ENCODE data around the gene NHEJ1. TPM values are rescaled to one million over a fixed set of nuclear protein-coding genes. Genes with fewer than 3 reads are reported as not detected.

NHEJ1 gene
- total RNA-seq, 1 donor from 2014 or later: 13.0 TPM

DNA sequence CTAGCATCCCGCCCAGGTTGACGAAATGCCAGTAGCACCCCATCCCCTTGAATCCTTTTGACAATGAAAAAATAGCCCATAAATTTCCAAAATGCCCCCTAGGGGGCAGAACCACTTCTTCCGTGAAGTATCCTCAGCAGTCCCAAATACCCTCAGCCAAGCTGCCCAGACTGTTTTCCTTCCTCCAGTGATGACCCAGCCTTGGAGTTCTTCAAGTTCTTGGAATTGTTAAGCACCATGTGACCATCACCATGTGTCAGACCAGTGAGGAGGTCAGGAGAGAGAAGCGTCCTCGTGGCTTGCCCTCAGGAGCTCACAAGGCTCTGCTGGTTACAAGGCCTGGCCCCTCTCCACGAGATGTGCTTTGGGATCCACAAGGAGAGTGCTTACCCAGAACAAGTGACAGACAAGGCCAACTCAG is 10.6 kb upstream of the NHEJ1 start:
- ATAC-seq: peak; percentile 67
- H3K27ac ChIP-seq: peak overlapping the region; percentile 49

DNA sequence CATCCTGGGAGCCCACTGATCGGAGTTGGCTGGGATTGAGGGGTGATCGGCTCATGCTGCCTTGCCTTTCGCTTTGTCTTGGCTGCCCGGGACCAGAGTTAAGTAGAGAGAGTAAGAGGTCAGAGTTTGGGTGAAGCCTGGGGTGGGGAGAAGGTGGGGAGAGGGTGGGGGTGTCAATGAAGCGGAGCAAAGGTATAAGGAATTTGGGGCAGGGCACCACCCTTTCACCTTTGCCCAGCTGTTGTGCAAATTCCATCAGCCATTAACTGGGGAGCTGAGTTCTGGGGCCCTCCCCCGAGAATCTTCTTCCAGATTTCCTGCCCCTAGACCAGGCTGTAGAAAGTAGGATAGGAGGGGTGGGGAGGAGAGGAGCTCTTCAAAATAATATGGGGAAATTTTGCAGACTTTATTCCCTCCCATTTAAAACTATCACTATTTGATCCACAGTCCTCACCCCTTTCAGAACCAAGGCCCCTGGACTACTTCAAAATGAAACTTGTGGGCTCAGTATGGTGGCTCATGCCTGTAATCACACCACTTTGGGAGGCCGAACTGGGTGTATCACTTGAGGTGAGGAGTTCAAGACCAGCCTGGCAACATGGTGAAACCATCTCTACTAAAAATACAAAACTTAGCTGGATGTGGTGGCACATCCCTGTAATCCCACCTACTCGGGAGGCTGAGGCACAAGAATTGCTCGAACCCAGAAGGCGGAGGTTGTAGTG is 9.5 kb upstream of the NHEJ1 start, which contains the start of gene SLC23A3:
Gene SLC23A3, minus strand, starts transcription at position 100 of the 725 bp plus-strand sequence. Its CDS starts 45 bp downstream, at position 55.
- H3K27me3 ChIP-seq (ENCODE audit: low read depth): no peaks in the 10 kb centered on the region
- DNase-seq (no peak), ATAC-seq (no peak)
- TF ChIP-seq, protein P1, sequence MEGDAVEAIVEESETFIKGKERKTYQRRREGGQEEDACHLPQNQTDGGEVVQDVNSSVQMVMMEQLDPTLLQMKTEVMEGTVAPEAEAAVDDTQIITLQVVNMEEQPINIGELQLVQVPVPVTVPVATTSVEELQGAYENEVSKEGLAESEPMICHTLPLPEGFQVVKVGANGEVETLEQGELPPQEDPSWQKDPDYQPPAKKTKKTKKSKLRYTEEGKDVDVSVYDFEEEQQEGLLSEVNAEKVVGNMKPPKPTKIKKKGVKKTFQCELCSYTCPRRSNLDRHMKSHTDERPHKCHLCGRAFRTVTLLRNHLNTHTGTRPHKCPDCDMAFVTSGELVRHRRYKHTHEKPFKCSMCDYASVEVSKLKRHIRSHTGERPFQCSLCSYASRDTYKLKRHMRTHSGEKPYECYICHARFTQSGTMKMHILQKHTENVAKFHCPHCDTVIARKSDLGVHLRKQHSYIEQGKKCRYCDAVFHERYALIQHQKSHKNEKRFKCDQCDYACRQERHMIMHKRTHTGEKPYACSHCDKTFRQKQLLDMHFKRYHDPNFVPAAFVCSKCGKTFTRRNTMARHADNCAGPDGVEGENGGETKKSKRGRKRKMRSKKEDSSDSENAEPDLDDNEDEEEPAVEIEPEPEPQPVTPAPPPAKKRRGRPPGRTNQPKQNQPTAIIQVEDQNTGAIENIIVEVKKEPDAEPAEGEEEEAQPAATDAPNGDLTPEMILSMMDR (IDR thresholded peaks at IDR 0.05): no peak
- H3K4me3 ChIP-seq: no peak within 1 kb of the TSS
- H3K36me3 ChIP-seq: peaks cover 34% of the 10 kb centered on the region
- no peak within 1 kb of the TSS for H3K27ac ChIP-seq
- intact Hi-C loops (cut with DNase I): no loop called here
- no peaks in the 10 kb centered on the region for H3K9me3 ChIP-seq
- peaks cover 22% of the 10 kb centered on the region for H3K4me1 ChIP-seq

More for the DNA sequence above, 10.6 kb upstream of the NHEJ1 start:
- Histone ChIP-seq H3K4me3 (no peak overlapping the region), H3K4me1 (peaks cover 33% of the 10 kb centered on the region), H3K27me3 (ENCODE audit: low read depth) (no peaks in the 10 kb centered on the region), H3K36me3 (peaks cover 42% of the 10 kb centered on the region), H3K9me3 (no peaks in the 10 kb centered on the region)
- no peak for DNase-seq
- TF ChIP-seq, protein P1 (IDR thresholded peaks at IDR 0.05): peak; percentile 70
- intact Hi-C loops (cut with DNase I): no loop called here

DNA sequence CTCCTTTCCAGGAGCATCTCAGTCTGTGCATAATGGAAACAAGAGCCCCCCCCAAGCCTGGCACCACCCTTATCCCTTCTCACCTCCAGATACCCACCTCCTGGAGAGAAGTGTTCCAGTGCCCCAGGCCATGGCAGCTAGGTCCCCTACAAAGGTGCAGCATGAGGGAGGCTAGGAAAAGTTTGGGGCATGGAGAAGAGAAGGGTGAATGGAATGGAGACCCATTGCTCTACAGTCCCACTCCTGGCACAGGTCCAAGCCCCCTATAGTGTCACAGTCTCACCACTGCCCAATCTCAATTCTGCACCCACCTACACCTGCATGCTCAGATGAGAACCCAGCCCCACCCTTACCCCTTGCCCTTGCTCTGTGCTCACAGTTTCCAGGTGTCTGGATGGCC is 8.3 kb upstream of the NHEJ1 start:
- no peaks in the 10 kb centered on the region for H3K27me3 ChIP-seq (ENCODE audit: low read depth)
- no peaks in the 10 kb centered on the region for H3K9me3 ChIP-seq
- ATAC-seq: no peak
- no peak overlapping the region for H3K27ac ChIP-seq
- H3K4me1 ChIP-seq: peaks cover 13% of the 10 kb centered on the region
- TF ChIP-seq, protein P1 (IDR thresholded peaks at IDR 0.05): no peak
- peaks cover 22% of the 10 kb centered on the region for H3K36me3 ChIP-seq
- intact Hi-C loops (cut with DNase I): no loop called here
- DNase-seq: no peak
- H3K4me3 ChIP-seq: no peak overlapping the region

DNA sequence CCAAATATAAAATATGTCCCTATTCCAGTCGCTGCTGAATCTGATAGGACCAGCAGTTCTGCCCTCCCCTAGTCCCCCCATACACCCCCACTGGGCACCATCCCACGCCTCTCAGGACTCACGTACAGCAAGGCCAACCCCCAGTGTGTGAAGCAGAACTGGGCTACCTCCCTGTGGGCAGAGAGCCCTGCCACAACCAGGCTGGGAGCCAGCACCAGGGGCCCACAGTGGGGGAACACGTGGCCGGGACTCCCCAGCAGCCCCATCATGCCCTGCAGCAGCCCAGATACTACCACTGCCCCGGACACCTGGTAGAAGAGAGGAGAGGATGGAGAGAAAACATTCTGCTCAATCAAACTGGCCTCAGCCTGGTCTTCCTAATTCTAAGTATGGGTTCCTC is 7.9 kb upstream of the NHEJ1 start:
- H3K27me3 ChIP-seq (ENCODE audit: low read depth): no peaks in the 10 kb centered on the region
- H3K4me3 ChIP-seq: no peak overlapping the region
- TF ChIP-seq, protein P1 (IDR thresholded peaks at IDR 0.05): no peak
- peaks cover 18% of the 10 kb centered on the region for H3K36me3 ChIP-seq
- no peak overlapping the region for H3K27ac ChIP-seq
- DNase-seq (no peak), ATAC-seq (no peak)
- no peaks in the 10 kb centered on the region for H3K9me3 ChIP-seq
- intact Hi-C loops (cut with DNase I): no loop called here
- H3K4me1 ChIP-seq: peaks cover 11% of the 10 kb centered on the region

DNA sequence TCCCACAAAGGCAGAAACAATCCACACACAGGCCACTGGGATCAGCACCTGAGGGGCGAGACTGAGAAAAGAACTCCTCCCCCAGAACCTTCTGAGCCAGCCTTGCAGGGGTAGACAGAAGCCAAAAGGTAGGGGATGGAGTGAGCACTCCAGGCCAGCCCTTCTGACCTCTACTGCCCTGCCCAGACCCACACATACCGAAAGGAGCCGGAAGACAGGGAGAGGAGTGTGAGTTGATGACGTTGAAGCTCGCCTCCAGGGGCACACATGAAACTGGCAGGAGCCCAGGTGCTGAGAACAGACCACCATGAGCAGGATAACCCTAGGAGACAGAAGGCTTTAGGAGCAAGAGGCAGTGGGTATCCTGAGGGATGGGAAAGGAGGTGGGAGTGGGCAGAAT is 7.4 kb upstream of the NHEJ1 start:
- TF ChIP-seq, protein P1 (IDR thresholded peaks at IDR 0.05): no peak
- no peak overlapping the region for H3K4me3 ChIP-seq
- H3K36me3 ChIP-seq: peaks cover 13% of the 10 kb centered on the region
- no peak for ATAC-seq
- DNase-seq: no peak
- no peaks in the 10 kb centered on the region for H3K27me3 ChIP-seq (ENCODE audit: low read depth)
- H3K9me3 ChIP-seq: no peaks in the 10 kb centered on the region
- intact Hi-C loops (cut with DNase I): no loop called here
- no peak overlapping the region for H3K27ac ChIP-seq
- H3K4me1 ChIP-seq: peaks cover 11% of the 10 kb centered on the region
